ENCODE data around the gene LARP7. TPM values are rescaled to one million over a fixed set of nuclear protein-coding genes. Genes with fewer than 3 reads are reported as not detected.
"Not testable (repeated sequence)": the region's sequence is repeated elsewhere in the genome, so short reads cannot be mapped to it uniquely, and the experiment has no call there.

LARP7 gene
- total RNA-seq, 1 donor from 2014 or later: 57.8 TPM

- ATAC-seq (ENCODE audit: low read depth) (no peak), DNase-seq (no peak)
- ChIA-PET POLR2A (no interaction called here), CTCF (no interaction called here)
- H3K27me3 Mint-ChIP-seq: peaks cover 10% of the 10 kb centered on the region
- no peaks in the 10 kb centered on the region for H3K36me3 Mint-ChIP-seq (ENCODE audit: low read depth)
- H3K4me1 Mint-ChIP-seq: no peaks in the 10 kb centered on the region
- H3K9me3 Mint-ChIP-seq: no peaks in the 10 kb centered on the region
- no peak overlapping the region for H3K4me3 Mint-ChIP-seq
- intact Hi-C loops (cut with micrococcal nuclease): no loop called here
- no peak overlapping the region for H3K27ac Mint-ChIP-seq
- TF ChIP-seq, protein P1, sequence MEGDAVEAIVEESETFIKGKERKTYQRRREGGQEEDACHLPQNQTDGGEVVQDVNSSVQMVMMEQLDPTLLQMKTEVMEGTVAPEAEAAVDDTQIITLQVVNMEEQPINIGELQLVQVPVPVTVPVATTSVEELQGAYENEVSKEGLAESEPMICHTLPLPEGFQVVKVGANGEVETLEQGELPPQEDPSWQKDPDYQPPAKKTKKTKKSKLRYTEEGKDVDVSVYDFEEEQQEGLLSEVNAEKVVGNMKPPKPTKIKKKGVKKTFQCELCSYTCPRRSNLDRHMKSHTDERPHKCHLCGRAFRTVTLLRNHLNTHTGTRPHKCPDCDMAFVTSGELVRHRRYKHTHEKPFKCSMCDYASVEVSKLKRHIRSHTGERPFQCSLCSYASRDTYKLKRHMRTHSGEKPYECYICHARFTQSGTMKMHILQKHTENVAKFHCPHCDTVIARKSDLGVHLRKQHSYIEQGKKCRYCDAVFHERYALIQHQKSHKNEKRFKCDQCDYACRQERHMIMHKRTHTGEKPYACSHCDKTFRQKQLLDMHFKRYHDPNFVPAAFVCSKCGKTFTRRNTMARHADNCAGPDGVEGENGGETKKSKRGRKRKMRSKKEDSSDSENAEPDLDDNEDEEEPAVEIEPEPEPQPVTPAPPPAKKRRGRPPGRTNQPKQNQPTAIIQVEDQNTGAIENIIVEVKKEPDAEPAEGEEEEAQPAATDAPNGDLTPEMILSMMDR (IDR thresholded peaks at IDR 0.05): no peak
Observed at GRCh38 chr4:112693507-112693906, 56.6 kb downstream of the LARP7 start.

- H3K27ac Mint-ChIP-seq: no peak overlapping the region
- H3K36me3 Mint-ChIP-seq (ENCODE audit: low read depth): no peaks in the 10 kb centered on the region
- no peak for DNase-seq
- no peak overlapping the region for H3K4me3 Mint-ChIP-seq
- ChIA-PET CTCF (no interaction called here), POLR2A (no interaction called here)
- H3K4me1 Mint-ChIP-seq: peaks cover 10% of the 10 kb centered on the region
- intact Hi-C loops (cut with micrococcal nuclease): no loop called here
- TF ChIP-seq, protein P1 (IDR thresholded peaks at IDR 0.05): no peak
- peaks cover 26% of the 10 kb centered on the region for H3K27me3 Mint-ChIP-seq
- ATAC-seq (ENCODE audit: low read depth): no peak
- no peaks in the 10 kb centered on the region for H3K9me3 Mint-ChIP-seq
Observed at GRCh38 chr4:112700679-112701078, 63.7 kb downstream of the LARP7 start.

- TF ChIP-seq, protein P1 (IDR thresholded peaks at IDR 0.05): no peak
- no peak for ATAC-seq (ENCODE audit: low read depth)
Observed at GRCh38 chr4:112702892-112703291, 65.9 kb downstream of the LARP7 start.

GRCh38 chr4:112704322-112704721 is 67.4 kb downstream of the LARP7 start:
- intact Hi-C loops (cut with micrococcal nuclease): no loop called here
- peak overlapping the region; percentile 81 for H3K4me3 Mint-ChIP-seq
- H3K27me3 Mint-ChIP-seq: peaks cover 38% of the 10 kb centered on the region
- ChIA-PET POLR2A (interaction anchor here (0.6 kb wide), 1 partner anchor 82 kb away, joined by 13 read pairs; no protein-coding TSS in a partner anchor), CTCF (no interaction called here)
- TF ChIP-seq, protein P1 (IDR thresholded peaks at IDR 0.05): no peak
- DNase-seq (no peak), ATAC-seq (ENCODE audit: low read depth) (no peak)
- peaks cover 4% of the 10 kb centered on the region for H3K36me3 Mint-ChIP-seq (ENCODE audit: low read depth)
- peaks cover 18% of the 10 kb centered on the region for H3K4me1 Mint-ChIP-seq
- no peak overlapping the region for H3K27ac Mint-ChIP-seq
- no peaks in the 10 kb centered on the region for H3K9me3 Mint-ChIP-seq

More at GRCh38 chr4:112702892-112703291, 65.9 kb downstream of the LARP7 start:
- peaks cover 18% of the 10 kb centered on the region for H3K4me1 Mint-ChIP-seq
- H3K4me3 Mint-ChIP-seq: no peak overlapping the region
- H3K27me3 Mint-ChIP-seq: peaks cover 36% of the 10 kb centered on the region
- H3K36me3 Mint-ChIP-seq (ENCODE audit: low read depth): peaks cover 4% of the 10 kb centered on the region
- ChIA-PET CTCF (interaction anchor here (0.5 kb wide), 1 partner anchor 119 kb away, joined by 3 read pairs; no protein-coding TSS in a partner anchor), POLR2A (no interaction called here)
- no peak overlapping the region for H3K27ac Mint-ChIP-seq
- intact Hi-C loops (cut with micrococcal nuclease): no loop called here
- DNase-seq: no peak
- no peaks in the 10 kb centered on the region for H3K9me3 Mint-ChIP-seq

GRCh38 chr4:112704991-112705845 is 68.3 kb downstream of the LARP7 start:
- TF ChIP-seq, protein P1 (IDR thresholded peaks at IDR 0.05): no peak
- ChIA-PET CTCF (no interaction called here), POLR2A (interaction anchor here (0.6 kb wide), 1 partner anchor 82 kb away, joined by 13 read pairs; no protein-coding TSS in a partner anchor)
- H3K4me1 Mint-ChIP-seq: peaks cover 18% of the 10 kb centered on the region
- DNase-seq (no peak), ATAC-seq (ENCODE audit: low read depth) (peak; percentile 16)
- no peak overlapping the region for H3K27ac Mint-ChIP-seq
- peaks cover 4% of the 10 kb centered on the region for H3K36me3 Mint-ChIP-seq (ENCODE audit: low read depth)
- H3K27me3 Mint-ChIP-seq: peaks cover 43% of the 10 kb centered on the region
- H3K9me3 Mint-ChIP-seq: no peaks in the 10 kb centered on the region
- intact Hi-C loops (cut with micrococcal nuclease): no loop called here
- H3K4me3 Mint-ChIP-seq: peak overlapping the region; percentile 81

GRCh38 chr4:112705891-112706839 is 69.2 kb downstream of the LARP7 start:
- intact Hi-C loops (cut with micrococcal nuclease); CTCF ChIA-PET; H3K36me3 Mint-ChIP-seq (ENCODE audit: low read depth); POLR2A ChIA-PET; H3K9me3 Mint-ChIP-seq; H3K27ac Mint-ChIP-seq: not testable (repeated sequence)
- Mint-ChIP-seq H3K27me3 (peaks cover 42% of the 10 kb centered on the region), H3K4me1 (peaks cover 18% of the 10 kb centered on the region), H3K4me3 (peak overlapping the region; percentile 86)
- peak; percentile 66 for ATAC-seq (ENCODE audit: low read depth)
- DNase-seq: peak; percentile 19

All from activated B cell treated with CpG ODN at 0.5 μM for 24 hours (primary cell).